Measurements from ENCODE around the gene CT55.
A peak's percentile ranks its signal among the peaks of the same experiment; 100 is the strongest.
"Not testable (repeated sequence)": the region's sequence is repeated elsewhere in the genome, so short reads cannot be mapped to it uniquely, and the experiment has no call there.

CT55 gene, protein sequence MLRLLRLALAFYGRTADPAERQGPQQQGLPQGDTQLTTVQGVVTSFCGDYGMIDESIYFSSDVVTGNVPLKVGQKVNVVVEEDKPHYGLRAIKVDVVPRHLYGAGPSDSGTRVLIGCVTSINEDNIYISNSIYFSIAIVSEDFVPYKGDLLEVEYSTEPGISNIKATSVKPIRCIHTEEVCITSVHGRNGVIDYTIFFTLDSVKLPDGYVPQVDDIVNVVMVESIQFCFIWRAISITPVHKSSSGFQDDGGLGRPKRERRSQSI

GRCh38 chrX:135170877-135171519 is at the start of gene CT55:
CT55 (minus strand) TSS chrX:135171398; CDS start chrX:135171171, 227 bp downstream.
- DNase-seq (ENCODE audit: low spot score), result no peak

DNA sequence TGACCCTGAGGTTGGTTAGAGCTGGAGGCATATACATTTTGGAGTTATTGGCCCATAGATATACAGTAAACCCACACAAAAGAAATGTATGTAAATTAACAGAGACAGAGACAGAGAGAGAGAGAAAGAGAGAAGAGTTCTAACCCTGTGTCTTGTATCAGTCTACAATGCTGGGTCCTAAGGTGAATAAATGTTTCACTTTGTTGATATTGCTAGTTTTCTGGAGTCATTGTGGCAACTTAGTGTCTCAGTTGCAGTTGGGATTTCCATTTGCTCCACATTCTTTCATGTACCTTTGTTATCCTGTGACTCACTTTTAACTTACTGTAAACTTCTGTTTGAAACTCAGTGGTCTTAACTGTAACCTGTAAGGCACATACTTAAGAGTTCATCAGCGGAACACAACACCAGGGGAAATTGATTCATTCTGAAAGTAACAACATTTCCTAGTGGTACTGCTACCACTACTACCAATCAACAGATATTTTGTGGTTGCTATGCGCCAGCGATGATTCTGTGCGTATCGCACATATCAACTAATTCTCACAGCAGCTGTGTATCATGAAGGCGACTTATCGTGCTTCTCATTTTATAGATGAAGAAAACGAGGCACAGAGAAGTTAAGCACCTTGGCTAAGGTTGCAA is 42.1 kb upstream of the CT55 start:
- no peak for DNase-seq (ENCODE audit: low spot score)

- not testable (repeated sequence) for DNase-seq (ENCODE audit: low spot score)
These were observed 35.2 kb upstream of the CT55 start for GRCh38 chrX:135206427-135206826.

GRCh38 chrX:135200297-135200696 is 29.1 kb upstream of the CT55 start:
- no peak for DNase-seq (ENCODE audit: low spot score)

GRCh38 chrX:135194684-135195083 is 23.5 kb upstream of the CT55 start:
- no peak for DNase-seq (ENCODE audit: low spot score)

DNA sequence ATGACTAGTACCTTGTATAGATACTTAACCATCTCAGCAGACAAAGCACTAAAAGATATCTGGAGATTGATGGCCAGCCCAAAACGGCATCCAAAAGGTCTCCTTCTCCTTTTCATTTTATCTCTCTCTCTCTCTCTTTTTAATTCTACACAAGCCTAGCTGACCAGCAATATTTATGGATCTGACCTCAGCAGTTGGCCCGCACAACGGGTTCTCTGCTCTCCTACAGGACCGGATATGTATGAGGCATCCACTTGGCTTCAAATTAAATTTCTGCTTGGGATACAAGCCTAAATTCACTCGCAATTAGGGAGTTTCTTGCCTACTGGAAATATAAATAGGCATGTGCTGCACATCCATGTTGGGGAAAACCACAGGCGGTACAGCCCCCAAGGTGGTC is 22.5 kb upstream of the CT55 start:
- DNase-seq (ENCODE audit: low spot score), result no peak

DNA sequence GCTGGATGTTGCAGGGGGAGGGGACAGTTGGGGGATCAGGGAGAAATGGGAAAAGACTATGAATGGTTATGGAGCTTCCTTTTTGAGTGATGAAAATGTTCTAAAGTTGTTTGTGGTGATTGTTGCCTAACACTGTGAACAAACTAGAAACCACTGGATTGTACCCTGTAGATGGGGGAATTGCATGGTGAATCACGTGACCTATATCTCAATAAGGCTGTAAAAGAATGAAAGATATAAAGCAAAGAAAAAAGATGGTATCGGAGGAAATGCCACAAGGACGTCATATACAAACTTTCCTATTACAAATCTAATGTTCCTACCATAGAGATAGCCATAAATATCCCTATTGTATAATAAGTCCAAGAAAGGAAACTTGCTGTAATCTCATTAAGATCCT is 20.6 kb upstream of the CT55 start:
- no peak for DNase-seq (ENCODE audit: low spot score)

- DNase-seq (ENCODE audit: low spot score), result peak; percentile 50
These were observed 14.7 kb upstream of the CT55 start for GRCh38 chrX:135185795-135186443.

DNA sequence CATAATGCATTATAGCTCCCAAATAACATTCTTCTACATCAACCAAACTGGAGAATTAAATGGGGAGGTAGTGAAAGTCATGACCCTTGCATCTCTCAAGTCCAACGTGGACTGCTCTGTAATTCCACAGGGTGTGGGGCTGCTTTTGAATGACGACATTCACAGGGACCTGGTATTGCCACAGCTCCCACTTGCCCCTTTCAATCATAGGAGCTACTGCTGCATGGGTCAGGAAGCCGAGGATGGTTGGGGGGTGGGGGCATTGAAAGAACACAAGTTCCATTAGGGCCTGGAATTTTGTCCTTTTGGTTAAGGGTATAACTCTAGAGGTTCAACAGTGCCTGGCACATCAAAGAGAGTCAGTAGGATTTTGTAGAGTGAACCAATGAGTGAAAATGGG is 7.4 kb upstream of the CT55 start:
- no peak for DNase-seq (ENCODE audit: low spot score)

- no peak for DNase-seq (ENCODE audit: low spot score)
These were observed 730 bp downstream of the CT55 start for GRCh38 chrX:135170468-135170867.

DNA sequence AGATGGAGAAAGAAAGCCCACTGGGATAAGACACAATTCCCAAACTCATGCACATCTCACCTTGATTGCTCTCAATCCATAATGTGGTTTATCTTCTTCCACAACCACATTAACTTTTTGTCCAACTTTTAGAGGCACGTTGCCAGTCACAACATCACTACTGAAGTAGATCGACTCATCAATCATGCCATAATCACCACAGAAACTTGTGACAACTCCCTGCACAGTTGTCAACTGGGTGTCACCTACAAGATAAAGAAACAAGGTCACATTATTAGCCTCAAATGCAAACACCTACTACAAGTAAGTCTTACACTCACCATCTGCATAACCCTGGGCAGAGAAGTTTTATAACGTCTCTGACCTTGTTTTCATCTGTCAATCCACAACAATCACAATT is 1.7 kb downstream of the CT55 start:
- not testable (repeated sequence) for DNase-seq (ENCODE audit: low spot score)

- no peak for DNase-seq (ENCODE audit: low spot score)
These were observed 2.7 kb downstream of the CT55 start for GRCh38 chrX:135168486-135168885.

DNA sequence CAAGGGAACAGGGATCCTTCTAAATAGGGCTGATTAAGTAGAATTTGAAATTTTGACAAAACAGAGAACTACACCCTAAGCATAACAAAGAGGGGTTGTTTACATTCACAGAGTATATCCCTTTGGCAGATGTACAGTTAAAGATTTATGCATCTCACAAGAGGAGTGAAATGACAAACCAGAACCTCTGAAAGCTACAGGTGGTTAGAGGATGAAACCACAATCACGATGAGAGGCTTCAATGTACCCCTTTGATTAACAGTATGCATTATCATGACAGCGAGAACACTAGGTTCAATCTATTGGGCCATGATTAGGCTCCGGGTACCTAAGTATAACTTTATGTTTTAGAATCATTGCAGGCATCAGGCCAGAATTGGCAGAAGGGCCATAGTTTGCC is 16.5 kb downstream of the CT55 start:
- DNase-seq (ENCODE audit: low spot score), result not testable (repeated sequence)

DNA sequence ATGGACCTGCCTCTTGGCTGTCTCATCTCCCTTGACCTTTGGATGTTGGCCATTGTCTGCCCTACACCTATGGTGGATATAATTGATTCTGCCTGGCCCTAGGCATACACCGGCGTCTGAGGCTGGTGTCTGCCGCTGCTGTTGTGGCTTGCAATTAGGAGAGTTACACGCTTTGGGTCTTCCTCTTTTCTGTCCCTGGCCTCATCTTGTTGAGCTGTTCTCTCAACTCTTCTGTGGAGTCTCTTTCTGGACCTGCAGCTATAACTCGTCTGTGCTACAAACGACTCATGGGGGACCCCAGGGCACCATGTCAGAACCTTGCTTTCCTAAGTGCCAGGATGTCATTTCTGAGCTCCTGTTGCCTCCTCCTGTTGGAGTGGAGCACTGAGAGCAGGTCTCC is 45.1 kb downstream of the CT55 start:
- not testable (repeated sequence) for DNase-seq (ENCODE audit: low spot score)

- DNase-seq (ENCODE audit: low spot score), result not testable (repeated sequence)
These were observed 51.1 kb downstream of the CT55 start, which contains the start of gene ETDB for GRCh38 chrX:135120056-135120576. ETDB (minus strand) TSS chrX:135120526; CDS start chrX:135119261, 1,265 bp downstream.

DNA sequence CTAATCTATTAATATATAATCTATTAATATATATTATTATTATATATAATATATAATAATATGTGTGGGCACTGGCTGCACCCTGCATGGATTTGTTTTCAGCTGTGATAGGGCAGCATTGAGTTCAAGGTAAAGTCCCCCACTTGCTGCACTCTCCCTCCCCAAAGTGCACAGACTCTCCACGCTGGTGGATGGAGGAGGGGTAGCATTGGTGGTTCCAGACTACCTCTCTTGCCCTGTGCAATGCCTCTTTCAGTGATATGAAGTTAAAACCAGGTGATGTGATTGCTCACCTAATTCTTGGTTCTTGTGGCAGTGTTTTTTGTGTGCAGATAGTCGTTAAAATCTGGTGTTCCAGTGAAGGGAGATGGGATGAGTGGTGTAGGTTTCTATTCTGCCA is 55.1 kb downstream of the CT55 start:
- not testable (repeated sequence) for DNase-seq (ENCODE audit: low spot score)

DNA sequence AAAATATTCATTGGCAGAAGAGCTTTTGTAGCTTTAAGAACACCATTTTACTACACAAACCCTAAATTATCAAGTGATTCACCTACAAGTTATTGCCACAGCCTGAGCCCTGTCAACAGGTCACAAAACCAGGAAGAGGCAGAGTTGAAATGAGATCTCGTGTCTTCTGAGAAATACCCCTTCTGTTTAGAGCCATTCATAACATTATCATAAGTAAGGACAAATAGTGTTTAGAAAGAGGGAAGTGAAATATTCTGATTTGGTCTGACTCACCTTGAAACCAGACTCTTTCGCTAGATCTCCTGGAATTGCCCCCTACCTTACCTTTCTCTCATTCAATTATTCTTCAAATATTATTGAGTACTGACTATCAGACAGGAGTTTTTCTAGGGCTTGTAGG is 56.8 kb downstream of the CT55 start:
- DNase-seq (ENCODE audit: low spot score), result no peak

- DNase-seq (ENCODE audit: low spot score), result no peak
These were observed 58.5 kb downstream of the CT55 start for GRCh38 chrX:135112743-135113142.

GRCh38 chrX:135112096-135112729 is 59.0 kb downstream of the CT55 start:
- DNase-seq (ENCODE audit: low spot score), result peak; percentile 22

DNA sequence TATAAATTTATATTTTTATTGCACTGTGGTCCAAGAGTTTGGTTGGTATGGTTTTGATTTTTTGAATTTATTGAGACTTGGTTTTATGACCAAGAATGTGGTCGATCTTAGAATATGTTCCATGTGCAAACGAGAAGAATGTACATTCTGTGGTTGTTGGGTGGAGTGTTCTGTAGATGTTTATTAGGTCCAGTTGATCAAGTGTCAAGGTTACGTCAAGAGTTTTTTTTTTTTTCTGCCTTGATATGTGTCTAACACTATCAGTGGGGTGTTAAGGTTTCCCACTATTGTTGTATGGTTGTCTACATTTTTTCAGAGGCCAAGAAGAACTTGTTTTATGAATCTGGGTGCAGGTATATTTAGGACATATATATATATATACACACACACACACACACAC is 61.6 kb downstream of the CT55 start:
- DNase-seq (ENCODE audit: low spot score), result no peak

Data from pons (tissue), 1 donor.